Measurements from ENCODE around the gene ATF4.

Gene ATF4

GRCh38 chr22:39559456-39560105, 39.2 kb downstream of the ATF4 start:
- DNase-seq: no peak

- DNase-seq: no peak
Observed at GRCh38 chr22:39560127-39560526, 39.8 kb downstream of the ATF4 start.

GRCh38 chr22:39562839-39563489, 42.6 kb downstream of the ATF4 start:
- no peak for DNase-seq

GRCh38 chr22:39563571-39564428, 43.4 kb downstream of the ATF4 start:
- DNase-seq: no peak

GRCh38 chr22:39565414-39565944, 45.1 kb downstream of the ATF4 start:
- DNase-seq: no peak

- no peak for DNase-seq
Observed at GRCh38 chr22:39567135-39567946, 47.0 kb downstream of the ATF4 start.

- no peak for DNase-seq
Observed at GRCh38 chr22:39568278-39568981, 48.1 kb downstream of the ATF4 start.

GRCh38 chr22:39569066-39569465, 48.7 kb downstream of the ATF4 start:
- no peak for DNase-seq

- no peak for DNase-seq
Observed at GRCh38 chr22:39570226-39570625, 49.9 kb downstream of the ATF4 start.

- DNase-seq: no peak
Observed at GRCh38 chr22:39570665-39571064, 50.3 kb downstream of the ATF4 start, which contains the start of gene CACNA1I. TSS of gene CACNA1I (plus strand) at chr22:39570753. CDS start at chr22:39570753, 0 bp downstream.

GRCh38 chr22:39571538-39571937, 51.2 kb downstream of the ATF4 start:
- no peak for DNase-seq

Data from NCI-H446 (cell line).